Measurements from ENCODE around the gene SLC16A3.

SLC16A3 gene

GRCh38 chr17:82241183-82241925 lies 12.5 kb downstream of the SLC16A3 start:
- Histone ChIP-seq H3K9me3 (ENCODE audit: control insufficient read depth, insufficient read depth, low read length) (no peaks in the 10 kb centered on the region), H3K4me1 (ENCODE audit: insufficient read depth, low read length) (peaks cover 4% of the 10 kb centered on the region; the same call in 1 of the 2 replicates), H3K36me3 (ENCODE audit: insufficient read depth, low read length) (peaks cover 25% of the 10 kb centered on the region), H3K9ac (ENCODE audit: low read depth, low read length) (no peak overlapping the region)

DNA sequence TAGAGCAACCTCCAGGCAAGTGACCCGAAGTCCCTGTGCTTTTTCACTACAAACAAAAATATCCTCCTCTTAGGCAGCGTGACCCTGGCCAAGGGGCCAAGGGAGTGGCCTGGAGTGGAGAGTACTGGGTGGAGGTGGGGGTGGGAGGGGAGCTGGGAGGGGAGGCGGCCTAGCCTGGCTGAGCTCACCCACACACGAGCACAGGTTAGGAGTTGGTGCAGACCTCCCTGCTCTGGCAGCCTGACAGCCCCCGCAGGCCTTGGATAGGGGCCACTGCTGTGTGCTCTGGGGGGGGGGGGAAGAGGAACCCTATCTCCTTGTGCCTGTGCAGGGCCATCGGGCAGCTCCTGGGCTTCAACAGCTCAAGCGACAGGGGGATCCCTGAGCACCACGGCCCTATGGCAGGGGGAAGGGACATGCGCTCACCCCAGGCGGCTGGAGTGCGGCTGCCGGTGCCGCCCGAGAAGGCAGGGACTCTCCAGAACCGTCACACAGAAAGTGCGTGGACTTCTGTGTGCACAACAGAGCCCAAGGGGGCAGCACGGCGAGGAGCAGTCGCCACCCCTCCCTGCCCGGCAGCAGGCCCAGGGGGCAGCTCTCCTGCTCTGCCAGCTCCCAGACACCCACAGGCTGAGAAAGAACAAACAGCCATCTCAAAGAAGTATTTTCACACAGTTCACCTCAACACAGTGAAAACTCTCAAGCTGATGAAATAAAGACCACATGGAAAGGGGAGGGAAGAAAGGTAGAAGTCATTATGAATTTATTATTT lies 13.3 kb downstream of the SLC16A3 start:
- Histone ChIP-seq H3K9ac (ENCODE audit: low read depth, low read length) (no peak overlapping the region), H3K9me3 (ENCODE audit: control insufficient read depth, insufficient read depth, low read length) (no peaks in the 10 kb centered on the region), H3K36me3 (ENCODE audit: insufficient read depth, low read length) (peaks cover 27% of the 10 kb centered on the region), H3K4me1 (ENCODE audit: insufficient read depth, low read length) (0 out of 2 replicates have a peak, but pooled peaks cover 4% of the 10 kb centered on the region)

DNA sequence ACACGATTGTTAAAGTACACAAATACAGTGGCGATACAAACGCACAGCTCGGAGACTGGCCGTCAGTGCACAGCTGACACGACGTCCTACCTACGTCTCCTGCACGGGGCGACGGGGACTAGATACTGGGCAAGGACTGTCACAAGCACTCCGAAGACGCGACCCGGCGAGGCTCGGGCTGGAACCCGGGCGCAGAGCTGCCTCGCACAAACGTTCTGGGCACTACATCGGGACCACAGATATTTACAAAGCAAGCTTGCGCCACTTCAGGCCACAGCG lies 13.8 kb downstream of the SLC16A3 start:
- peaks cover 31% of the 10 kb centered on the region for H3K36me3 ChIP-seq (ENCODE audit: insufficient read depth, low read length)
- H3K4me1 ChIP-seq (ENCODE audit: insufficient read depth, low read length) = 0 out of 2 replicates have a peak, but pooled peaks cover 4% of the 10 kb centered on the region
- H3K9me3 ChIP-seq (ENCODE audit: control insufficient read depth, insufficient read depth, low read length) = no peaks in the 10 kb centered on the region
- H3K9ac ChIP-seq (ENCODE audit: low read depth, low read length) = no peak overlapping the region

- Histone ChIP-seq H3K9me3 (ENCODE audit: control insufficient read depth, insufficient read depth, low read length) (no peaks in the 10 kb centered on the region), H3K4me1 (ENCODE audit: insufficient read depth, low read length) (0 out of 2 replicates have a peak, but pooled peaks cover 4% of the 10 kb centered on the region), H3K36me3 (ENCODE audit: insufficient read depth, low read length) (peaks cover 35% of the 10 kb centered on the region), H3K9ac (ENCODE audit: low read depth, low read length) (no peak overlapping the region)
Measured at GRCh38 chr17:82242977-82243647, 14.3 kb downstream of the SLC16A3 start.

DNA sequence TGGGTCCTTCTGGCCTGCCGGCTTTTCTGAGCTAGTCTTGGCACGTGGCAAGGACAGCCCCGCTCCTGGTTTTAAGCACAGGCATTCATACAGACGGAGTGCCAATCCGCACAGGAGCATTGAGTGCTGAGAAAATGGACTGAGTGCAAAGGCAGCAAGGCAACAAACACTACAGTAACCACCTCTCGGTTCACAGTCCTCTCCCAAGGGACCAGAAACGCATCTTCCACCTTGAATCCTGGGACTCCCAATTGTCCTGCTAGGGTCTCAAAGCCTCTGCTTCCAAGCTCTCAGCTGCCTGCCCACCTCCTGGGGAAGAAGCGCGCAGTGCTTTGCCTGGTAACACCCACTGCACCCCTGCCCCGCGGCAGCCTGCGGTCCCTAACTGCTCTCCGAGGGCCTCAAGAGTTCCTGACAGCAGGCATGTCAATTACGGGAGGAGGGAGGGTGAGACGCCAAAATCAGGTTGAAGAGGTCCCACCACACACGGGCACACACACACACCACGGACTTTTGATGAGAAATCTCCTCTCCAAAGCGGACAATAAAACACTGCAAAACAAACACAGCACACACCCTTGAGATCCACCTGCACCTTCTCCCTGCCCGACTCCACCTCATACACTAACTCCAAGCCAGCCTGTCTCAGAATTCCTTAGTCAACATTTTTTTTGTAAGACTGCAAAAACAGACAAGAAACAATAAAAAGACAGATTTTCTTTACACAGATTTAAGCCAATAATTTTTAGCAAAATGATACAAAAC lies 15.0 kb downstream of the SLC16A3 start:
- no peaks in the 10 kb centered on the region for H3K9me3 ChIP-seq (ENCODE audit: control insufficient read depth, insufficient read depth, low read length)
- no peak overlapping the region for H3K9ac ChIP-seq (ENCODE audit: low read depth, low read length)
- H3K4me1 ChIP-seq (ENCODE audit: insufficient read depth, low read length) = no peaks in the 10 kb centered on the region
- H3K36me3 ChIP-seq (ENCODE audit: insufficient read depth, low read length) = peaks cover 39% of the 10 kb centered on the region

- Histone ChIP-seq H3K36me3 (ENCODE audit: insufficient read depth, low read length) (peaks cover 43% of the 10 kb centered on the region), H3K4me1 (ENCODE audit: insufficient read depth, low read length) (no peaks in the 10 kb centered on the region), H3K9ac (ENCODE audit: low read depth, low read length) (no peak overlapping the region), H3K9me3 (ENCODE audit: control insufficient read depth, insufficient read depth, low read length) (no peaks in the 10 kb centered on the region)
Measured at GRCh38 chr17:82244413-82245133, 15.7 kb downstream of the SLC16A3 start.

DNA sequence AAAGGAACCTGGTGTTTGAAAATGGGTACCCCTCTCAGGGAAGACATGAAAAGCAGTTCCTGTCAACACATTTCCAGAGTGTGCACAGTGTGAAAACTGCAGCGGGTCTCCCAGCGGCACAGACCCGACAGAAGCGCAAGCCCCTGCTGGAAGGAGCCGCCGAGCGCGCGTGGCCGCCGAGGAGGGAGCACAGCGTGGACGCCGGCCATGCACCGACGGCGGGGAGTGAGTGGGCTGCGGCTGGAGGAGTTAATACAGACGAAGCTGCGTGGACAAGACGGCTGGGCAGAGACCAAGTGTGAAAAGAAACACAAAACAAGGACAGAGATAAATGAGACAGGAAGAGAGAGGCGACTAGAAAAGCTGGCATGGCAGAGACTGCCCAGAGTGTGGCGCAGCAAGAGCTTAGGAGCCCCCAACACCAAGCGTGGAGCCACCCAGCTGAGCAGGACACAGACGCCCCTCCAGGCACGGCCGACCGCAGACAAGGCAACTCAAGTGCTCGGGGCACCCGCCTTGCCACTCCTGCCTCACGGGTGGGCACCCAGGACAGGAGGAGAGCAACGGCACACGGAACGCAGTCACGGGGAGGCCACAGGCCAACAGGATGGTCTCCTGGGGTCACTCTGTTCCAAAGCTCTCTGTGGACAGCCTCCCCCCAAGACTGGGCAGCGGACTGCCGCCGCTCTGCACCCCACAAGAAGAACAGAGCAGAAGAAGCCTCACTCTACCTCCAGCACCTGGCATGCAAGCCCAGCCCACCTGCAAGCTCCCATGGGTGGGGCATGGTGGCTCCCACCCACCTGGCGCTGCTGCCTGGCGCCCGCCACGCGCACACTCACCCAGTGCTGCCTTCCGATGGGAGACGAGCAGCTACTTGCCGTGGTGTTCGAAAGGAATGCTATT lies 16.5 kb downstream of the SLC16A3 start:
- Histone ChIP-seq H3K9ac (ENCODE audit: low read depth, low read length) (no peak overlapping the region), H3K4me1 (ENCODE audit: insufficient read depth, low read length) (no peaks in the 10 kb centered on the region), H3K36me3 (ENCODE audit: insufficient read depth, low read length) (peaks cover 51% of the 10 kb centered on the region), H3K9me3 (ENCODE audit: control insufficient read depth, insufficient read depth, low read length) (no peaks in the 10 kb centered on the region)

- Histone ChIP-seq H3K9ac (ENCODE audit: low read depth, low read length) (no peak overlapping the region), H3K36me3 (ENCODE audit: insufficient read depth, low read length) (peaks cover 55% of the 10 kb centered on the region), H3K4me1 (ENCODE audit: insufficient read depth, low read length) (no peaks in the 10 kb centered on the region), H3K9me3 (ENCODE audit: control insufficient read depth, insufficient read depth, low read length) (no peaks in the 10 kb centered on the region)
Measured at GRCh38 chr17:82246040-82246364, 17.2 kb downstream of the SLC16A3 start.

DNA sequence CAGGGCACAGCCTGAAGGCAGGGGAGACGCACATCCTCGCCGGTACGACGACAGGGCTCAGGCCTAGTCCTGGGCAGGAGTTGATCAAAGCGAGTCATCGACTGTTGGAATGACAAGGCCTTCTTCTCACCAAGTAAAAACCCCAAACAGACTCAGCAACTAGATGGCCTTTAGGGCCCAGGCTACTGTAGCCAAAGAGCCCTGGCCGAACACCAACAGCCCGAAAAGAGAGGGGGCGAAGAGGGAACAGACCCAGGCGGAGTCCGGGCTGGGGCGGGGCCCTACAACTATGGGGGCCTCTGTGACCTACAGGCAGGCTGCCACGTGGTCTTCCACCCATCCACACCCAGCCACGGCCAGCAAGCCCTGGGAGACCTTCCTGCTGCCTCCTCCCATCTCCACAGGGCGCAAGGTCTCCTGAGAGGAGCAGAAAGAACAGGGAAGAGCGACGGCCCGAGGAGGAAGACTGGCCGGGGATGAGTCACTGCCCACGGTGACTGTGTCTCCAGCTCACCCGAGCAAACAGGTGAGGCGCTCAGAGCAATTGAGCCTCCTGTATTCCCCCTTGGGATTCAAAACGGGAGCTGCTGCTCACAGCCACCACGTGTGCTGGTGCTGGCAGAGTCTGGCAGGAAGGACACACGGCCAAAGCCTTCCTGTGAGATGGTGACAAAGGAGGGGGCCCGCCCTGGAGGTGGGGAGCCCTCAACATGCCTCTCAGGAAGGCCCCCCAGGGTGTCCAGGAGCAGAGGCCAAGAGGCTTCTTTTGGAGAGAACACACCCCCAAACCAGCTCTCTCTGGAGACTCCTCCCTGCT lies 17.7 kb downstream of the SLC16A3 start:
- H3K4me1 ChIP-seq (ENCODE audit: insufficient read depth, low read length) = no peaks in the 10 kb centered on the region
- H3K9ac ChIP-seq (ENCODE audit: low read depth, low read length) = no peak overlapping the region
- peaks cover 61% of the 10 kb centered on the region for H3K36me3 ChIP-seq (ENCODE audit: insufficient read depth, low read length)
- H3K9me3 ChIP-seq (ENCODE audit: control insufficient read depth, insufficient read depth, low read length) = no peaks in the 10 kb centered on the region

DNA sequence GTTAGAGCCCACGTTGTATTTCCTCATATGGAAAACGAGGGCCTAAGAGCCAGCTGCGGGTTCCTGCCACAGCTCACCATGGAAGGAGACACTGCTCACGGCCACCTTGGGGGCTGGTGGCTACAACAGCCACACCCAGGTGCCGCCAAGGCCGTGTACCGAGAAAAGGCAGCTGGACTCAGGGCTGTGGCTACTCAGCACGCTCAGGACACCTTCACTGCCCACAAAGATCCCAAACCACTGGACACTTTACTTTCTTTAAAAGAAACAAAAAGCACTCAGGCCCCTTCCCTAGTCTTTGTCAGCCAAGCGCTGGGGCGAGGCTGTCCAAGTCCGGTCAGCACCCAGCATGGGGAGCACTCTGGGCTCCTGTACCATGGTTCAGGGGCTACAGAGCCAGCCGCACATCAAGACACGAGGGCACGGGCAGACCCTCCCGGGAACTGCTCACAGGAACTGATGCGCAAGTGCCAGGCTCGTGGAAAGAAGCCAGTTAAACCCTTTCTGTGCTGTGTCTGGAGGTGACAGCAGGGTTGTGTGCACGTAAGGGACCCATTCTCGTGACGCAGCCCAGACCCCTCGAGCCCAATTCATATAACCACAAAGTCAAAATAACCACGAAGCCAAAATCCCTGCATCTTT lies 18.5 kb downstream of the SLC16A3 start:
- H3K9me3 ChIP-seq (ENCODE audit: control insufficient read depth, insufficient read depth, low read length) = no peaks in the 10 kb centered on the region
- no peak overlapping the region for H3K9ac ChIP-seq (ENCODE audit: low read depth, low read length)
- H3K4me1 ChIP-seq (ENCODE audit: insufficient read depth, low read length) = no peaks in the 10 kb centered on the region
- peaks cover 68% of the 10 kb centered on the region for H3K36me3 ChIP-seq (ENCODE audit: insufficient read depth, low read length)

GRCh38 chr17:82247856-82248671 lies 19.2 kb downstream of the SLC16A3 start:
- Histone ChIP-seq H3K4me1 (ENCODE audit: insufficient read depth, low read length) (no peaks in the 10 kb centered on the region), H3K36me3 (ENCODE audit: insufficient read depth, low read length) (peaks cover 75% of the 10 kb centered on the region), H3K9me3 (ENCODE audit: control insufficient read depth, insufficient read depth, low read length) (no peaks in the 10 kb centered on the region), H3K9ac (ENCODE audit: low read depth, low read length) (no peak overlapping the region)

Data from ES-I3 (cell line).